H9 (cell line): ENCODE results near the gene POU6F2. TPM values are rescaled to one million over a fixed set of nuclear protein-coding genes. Genes with fewer than 3 reads are reported as not detected.

ENCODE experiments used
- DNase-seq: peaks from one replicate; pipeline ENCODE4 v3.0.0-alpha.2; 2017
- H2AFZ ChIP-seq: one replicate; pipeline ENCODE4 v1.6.1; 2013; ENCODE audit warnings: mild to moderate bottlenecking, low read length, control low read depth, moderate library complexity
- H2AK5ac ChIP-seq: 2 replicates; pipeline ENCODE4 v1.6.1; 2013; ENCODE audit warnings: low read length, control low read depth, mixed read lengths; ENCODE audit not compliant: insufficient read length
- H2BK120ac ChIP-seq: one replicate; pipeline ENCODE4 v1.6.1; 2013; ENCODE audit warnings: low read depth, mild to moderate bottlenecking, low read length, control low read depth, inconsistent platforms; ENCODE audit not compliant: poor library complexity, severe bottlenecking
- H2BK12ac ChIP-seq: 2 replicates; pipeline ENCODE4 v1.6.1; 2013; ENCODE audit warnings: low read length, control low read depth, mixed read lengths, low read depth; ENCODE audit not compliant: insufficient read length
- H2BK15ac ChIP-seq: 2 replicates; pipeline ENCODE4 v1.6.1; 2013; ENCODE audit warnings: low read depth, low read length, control low read depth
- H2BK20ac ChIP-seq: one replicate; pipeline ENCODE4 v1.6.1; 2013; ENCODE audit warnings: low read depth, mild to moderate bottlenecking, low read length, control low read depth, inconsistent platforms; ENCODE audit not compliant: poor library complexity, severe bottlenecking
- H2BK5ac ChIP-seq: 2 replicates; pipeline ENCODE4 v1.6.1; 2013; ENCODE audit warnings: low read length, control low read depth, mixed read lengths; ENCODE audit not compliant: insufficient read length
- H3K14ac ChIP-seq: 2 replicates; pipeline ENCODE4 v1.6.1; 2013; ENCODE audit warnings: low read length, control low read depth; ENCODE audit not compliant: insufficient read depth
- H3K18ac ChIP-seq: 2 replicates; pipeline ENCODE4 v1.6.1; 2013; ENCODE audit warnings: low read depth, mild to moderate bottlenecking, mixed read lengths, low read length, control low read depth; ENCODE audit not compliant: insufficient read length
- H3K23ac ChIP-seq: 2 replicates; pipeline ENCODE4 v1.6.1; 2013; ENCODE audit warnings: low read length, control low read depth, mixed read lengths, low read depth; ENCODE audit not compliant: insufficient read length
- H3K23me2 ChIP-seq: 2 replicates; pipeline ENCODE4 v1.6.1; 2013; ENCODE audit warnings: low read depth, mild to moderate bottlenecking, mixed read lengths, low read length, control low read depth; ENCODE audit not compliant: insufficient read length, poor library complexity, severe bottlenecking
- H3K27ac ChIP-seq: 2 replicates; pipeline ENCODE4 v1.5.1; 2013; ENCODE audit warnings: low read length, control low read depth, mixed read lengths, low read depth; ENCODE audit not compliant: insufficient read length
- H3K27me3 ChIP-seq: 2 replicates; pipeline ENCODE4 v1.6.1; 2013; ENCODE audit warnings: low read length, control low read depth, inconsistent platforms; ENCODE audit not compliant: insufficient read depth
- H3K4ac ChIP-seq: 2 replicates; pipeline ENCODE4 v1.6.1; 2013; ENCODE audit warnings: low read depth, mild to moderate bottlenecking, control low read depth, inconsistent platforms, low read length, moderate library complexity
- H3K4me1 ChIP-seq: 2 replicates; pipeline ENCODE4 v1.6.1; 2013; ENCODE audit warnings: low read length, control low read depth, inconsistent platforms; ENCODE audit not compliant: insufficient read depth
- H3K4me2 ChIP-seq: 2 replicates; pipeline ENCODE4 v1.6.1; 2013; ENCODE audit warnings: low read length, control low read depth, mixed read lengths; ENCODE audit not compliant: insufficient read length, insufficient read depth
- H3K56ac ChIP-seq: 2 replicates; pipeline ENCODE4 v1.6.1; 2013; ENCODE audit warnings: low read depth, mild to moderate bottlenecking, mixed read lengths, low read length, control low read depth; ENCODE audit not compliant: insufficient read length
- H3K79me1 ChIP-seq: 2 replicates; pipeline ENCODE4 v1.6.1; 2013; ENCODE audit warnings: low read depth, mild to moderate bottlenecking, moderate library complexity, low read length, control low read depth, inconsistent platforms; ENCODE audit not compliant: insufficient read depth, poor library complexity, severe bottlenecking
- H3K79me2 ChIP-seq: 2 replicates; pipeline ENCODE4 v1.6.1; 2013; ENCODE audit warnings: low read length, control low read depth, inconsistent platforms; ENCODE audit not compliant: insufficient read depth
- H3K9ac ChIP-seq: 2 replicates; pipeline ENCODE4 v1.6.1; 2013; ENCODE audit warnings: low read length, control low read depth, mixed read lengths; ENCODE audit not compliant: insufficient read length; ENCODE audit errors: extremely low read depth
- H3K9me3 ChIP-seq: one replicate; pipeline ENCODE4 v1.6.1; 2013; ENCODE audit warnings: low read depth, low read length, inconsistent platforms; ENCODE audit not compliant: control insufficient read depth
- H3T11ph ChIP-seq: one replicate; pipeline ENCODE4 v1.6.1; 2013; ENCODE audit warnings: mild to moderate bottlenecking, low read length, control low read depth, inconsistent platforms
- H4K20me1 ChIP-seq: one replicate; pipeline ENCODE4 v1.6.1; 2013; ENCODE audit not compliant: control insufficient read depth, insufficient read length, insufficient read depth
- H4K5ac ChIP-seq: 2 replicates; pipeline ENCODE4 v1.6.1; 2013; ENCODE audit warnings: low read depth, mild to moderate bottlenecking, mixed read lengths, low read length, control low read depth; ENCODE audit not compliant: insufficient read length
- H4K8ac ChIP-seq: replicated peaks from 2 replicates; pipeline ENCODE4 v1.6.1; 2013; ENCODE audit warnings: low read length, control low read depth, mixed read lengths, low read depth; ENCODE audit not compliant: insufficient read length
- H4K91ac ChIP-seq: 2 replicates; pipeline ENCODE4 v1.6.1; 2013; ENCODE audit warnings: low read depth, mild to moderate bottlenecking, moderate library complexity, mixed read lengths, low read length, control low read depth; ENCODE audit not compliant: insufficient read length
- H3K27ac Mint-ChIP-seq, 3 experiments: 2 replicates in 2 of 3; 3 replicates in 1 of 3; pipeline ENCODE4 v1.8.0; 2020 to 2021; ENCODE audit warnings: mixed read lengths in 3 of 3, mild to moderate bottlenecking in 1 of 3, moderate library complexity in 1 of 3
- H3K27me3 Mint-ChIP-seq: 2 replicates; pipeline ENCODE4 v1.8.0; 2021; ENCODE audit warnings: low read depth, mild to moderate bottlenecking, moderate library complexity, mixed read lengths
- H3K36me3 Mint-ChIP-seq, 3 experiments: 2 replicates in 2 of 3; 3 replicates in 1 of 3; pipeline ENCODE4 v1.8.0; 2020 to 2021; ENCODE audit warnings: low read depth in 3 of 3, mixed read lengths in 3 of 3; ENCODE audit not compliant: insufficient read depth in 1 of 3
- H3K4me1 Mint-ChIP-seq, 2 experiments: 2 replicates each; pipeline ENCODE4 v1.8.0; 2020; ENCODE audit warnings: mixed read lengths in 2 of 2
- H3K4me3 Mint-ChIP-seq, 2 experiments: 2 replicates in 1 of 2; 3 replicates in 1 of 2; pipeline ENCODE4 v1.8.0; 2020 to 2021; ENCODE audit warnings: mild to moderate bottlenecking in 2 of 2, mixed read lengths in 2 of 2, moderate library complexity in 1 of 2
- H3K9me3 Mint-ChIP-seq, 2 experiments: 2 replicates in 1 of 2; 3 replicates in 1 of 2; pipeline ENCODE4 v1.8.0; 2020; ENCODE audit warnings: mild to moderate bottlenecking in 2 of 2, mixed read lengths in 2 of 2, moderate library complexity in 1 of 2
- CTCF ChIP-seq: fragments of 200-600 bp; sonication (generic); conservative IDR thresholded peaks from 3 replicates; pipeline ENCODE4 v1.8.0; 2021; ENCODE audit warnings: antibody characterized with exemption, mild to moderate bottlenecking
- WGBS: extraction: QIAGEN DNeasy Blood & Tissue Kit; methylation state at CpG from one replicate; pipeline ENCODE4 v1.1.7; 2013; ENCODE audit warnings: missing lambda C conversion rate, low lambda C conversion rate, mixed read lengths; ENCODE audit not compliant: insufficient read length; ENCODE audit errors: extremely low coverage; 5-methylcytosine and 5-hydroxymethylcytosine counted together
- total RNA-seq: library from RNA; stranded (reverse); gene quantifications from 2 replicates; pipeline ENCODE4 v1.2.1, GENCODE V29; 2021

Gene POU6F2
- total RNA-seq, 1 experiment from 2014 or later, result 1.9 TPM

GRCh38 chr7:39085590-39086049 is 107.9 kb downstream of the POU6F2 start:
- H3K4me3 Mint-ChIP-seq, result peak overlapping the region; percentile 44 to 68
- H3K9me3 Mint-ChIP-seq, result no peaks in the 10 kb centered on the region
- Histone ChIP-seq H4K5ac (no peak overlapping the region), H3K9ac (no peak overlapping the region), H3K4me2 (peak overlapping the region; percentile 14), H4K91ac (no peak overlapping the region), H3K18ac (no peak overlapping the region), H2BK20ac (no peak overlapping the region), H2BK120ac (no peak overlapping the region), H3K79me2 (no peaks in the 10 kb centered on the region), H3K14ac (no peak overlapping the region), H2BK12ac (no peak overlapping the region), H2AK5ac (no peak overlapping the region), H3K4ac (no peak overlapping the region), H3K23me2 (no peaks in the 10 kb centered on the region), H3K27me3 (no peaks in the 10 kb centered on the region), H3K23ac (no peak overlapping the region), H4K20me1 (no peaks in the 10 kb centered on the region), H3K56ac (no peak overlapping the region), H2BK15ac (no peak overlapping the region), H2AFZ (no peak overlapping the region), H3K9me3 (no peaks in the 10 kb centered on the region), H3K27ac (no peak overlapping the region), H4K8ac (no peak overlapping the region), H3T11ph (no peak overlapping the region), H2BK5ac (no peak overlapping the region), H3K4me1 (no peaks in the 10 kb centered on the region), H3K79me1 (no peaks in the 10 kb centered on the region)
- DNase-seq, result peak; percentile 43
- no CpG with 5 or more reads among the region's 11 CpGs for WGBS
- peaks cover 13% of the 10 kb centered on the region for H3K27me3 Mint-ChIP-seq
- peak overlapping the region in 1 of 3 experiments; percentile 34; a peak in 1 of 7 replicates for H3K27ac Mint-ChIP-seq
- peaks cover 49 to 64% of the 10 kb centered on the region in 2 experiments for H3K4me1 Mint-ChIP-seq
- TF ChIP-seq CTCF, result no peak
- no peaks in the 10 kb centered on the region for H3K36me3 Mint-ChIP-seq
